Activated CD4-positive, alpha-beta T cell treated with anti-CD3 and anti-CD28 coated beads, Interleukin-2, Interleukin-6, amounts not matched to agents 100 ng/mL and 50 ng/mL, durations not matched to agents 16 hours and 8 hours (primary cell): Measurements from ENCODE around the gene SND1.

Experiments
- DNase-seq: peaks from one replicate; pipeline ENCODE4 v3.0.0-alpha.2; 2020

Gene SND1

GRCh38 chr7:127651556-127652332 is at the start of gene SND1:
Gene SND1, plus strand, starts transcription at chr7:127652194. Its CDS starts 180 bp downstream, at chr7:127652374.
- DNase-seq, result peak; percentile 100

- DNase-seq, result no peak
Measured at GRCh38 chr7:127608446-127608845, 43.5 kb upstream of the SND1 start.

GRCh38 chr7:127609297-127609696 is 42.7 kb upstream of the SND1 start:
- no peak for DNase-seq

- DNase-seq, result no peak
Measured at GRCh38 chr7:127612263-127612662, 39.7 kb upstream of the SND1 start.

GRCh38 chr7:127616724-127617123 is 35.3 kb upstream of the SND1 start:
- DNase-seq, result no peak

- DNase-seq, result no peak
Measured at GRCh38 chr7:127618042-127618441, 34.0 kb upstream of the SND1 start, which contains the start of gene PAX4. Gene PAX4, minus strand, starts transcription at chr7:127618142. Its CDS starts 2,214 bp downstream, at chr7:127615928.

GRCh38 chr7:127618775-127619174 is 33.2 kb upstream of the SND1 start:
- no peak for DNase-seq

GRCh38 chr7:127619681-127620405 is 32.2 kb upstream of the SND1 start:
- DNase-seq, result no peak

GRCh38 chr7:127620406-127621233 is 31.4 kb upstream of the SND1 start:
- no peak for DNase-seq

- no peak for DNase-seq
Measured at GRCh38 chr7:127625331-127625730, 26.7 kb upstream of the SND1 start.

GRCh38 chr7:127628445-127628844 is 23.5 kb upstream of the SND1 start:
- DNase-seq, result no peak

- peak; percentile 44 for DNase-seq
Measured at GRCh38 chr7:127629268-127629854, 22.6 kb upstream of the SND1 start.

GRCh38 chr7:127632276-127632910 is 19.6 kb upstream of the SND1 start:
- no peak for DNase-seq

GRCh38 chr7:127635659-127636285 is 16.2 kb upstream of the SND1 start:
- no peak for DNase-seq

GRCh38 chr7:127638197-127638596 is 13.8 kb upstream of the SND1 start:
- no peak for DNase-seq

GRCh38 chr7:127644484-127644883 is 7.5 kb upstream of the SND1 start:
- no peak for DNase-seq

GRCh38 chr7:127647636-127648035 is 4.4 kb upstream of the SND1 start:
- DNase-seq, result no peak

GRCh38 chr7:127648986-127649385 is 3.0 kb upstream of the SND1 start:
- DNase-seq, result no peak

GRCh38 chr7:127650847-127651555 is 993 bp upstream of the SND1 start:
- no peak for DNase-seq

- no peak for DNase-seq
Measured at GRCh38 chr7:127652333-127653248, 597 bp downstream of the SND1 start.
